Panc1 (cell line): Measurements from ENCODE around the gene SLC2A3. TPM values are rescaled to one million over a fixed set of nuclear protein-coding genes. Genes with fewer than 3 reads are reported as not detected.
"Not testable (repeated sequence)": the region's sequence is repeated elsewhere in the genome, so short reads cannot be mapped to it uniquely, and the experiment has no call there.

ENCODE experiments used
- ATAC-seq: fragments of 200-7000 bp; cut with Tn5 transposase; 2 replicates; pipeline ENCODE4 v1.9.1; 2020; ENCODE audit warnings: mild to moderate bottlenecking, moderate library complexity
- BruUV-seq: library from RNA; stranded (reverse); fragments of 400-500 nt; replicated peaks from 2 replicates; lab custom pipeline; 2021; lab: Mats Ljungman, UMichigan
- CTCF ChIA-PET: fragments of 300-600 bp; sonication (Branson Sonifier 250); formaldehyde crosslinking; loops from one replicate; lab custom pipeline; 2022; ENCODE audit warnings: antibody characterized with exemption; lab: Charles Lee
- POLR2A ChIA-PET: fragments of 300-600 bp; sonication (Branson Sonifier 250); formaldehyde crosslinking; loops from one replicate; lab custom pipeline; 2022; ENCODE audit warnings: antibody characterized with exemption; lab: Charles Lee
- DNase-seq: peaks from one replicate; pipeline ENCODE4 v3.0.0-alpha.2; 2010; ENCODE audit warnings: low read depth, low spot score
- H3K27ac ChIP-seq: 2 replicates; pipeline ENCODE4 v1.5.1; 2011; ENCODE audit warnings: mild to moderate bottlenecking, low read length, inconsistent platforms
- H3K27me3 ChIP-seq: fragments of 200-500 bp; sonication (Bioruptor generic); 2 replicates; pipeline ENCODE4 v1.6.0; 2014; ENCODE audit warnings: low read length, inconsistent platforms; ENCODE audit not compliant: control insufficient read depth, insufficient read depth
- H3K36me3 ChIP-seq: fragments of 200-500 bp; sonication (Bioruptor generic); 2 replicates; pipeline ENCODE4 v1.5.1; 2014; ENCODE audit warnings: inconsistent platforms, mild to moderate bottlenecking, low read length, moderate library complexity; ENCODE audit not compliant: control insufficient read depth, insufficient read depth
- H3K4me1 ChIP-seq: 2 replicates; pipeline ENCODE4 v1.5.1; 2011; ENCODE audit warnings: inconsistent platforms, mild to moderate bottlenecking, low read length, moderate library complexity; ENCODE audit not compliant: control insufficient read depth, insufficient read depth
- H3K4me3 ChIP-seq, 2 experiments: 2 replicates each; pipeline ENCODE4 v1.5.1; 2011 to 2012; ENCODE audit warnings: low read depth in 2 of 2, low read length in 2 of 2, mild to moderate bottlenecking in 2 of 2, inconsistent platforms in 1 of 2, moderate library complexity in 1 of 2
- H3K9me3 ChIP-seq: fragments of 200-500 bp; sonication (Bioruptor generic); 2 replicates; pipeline ENCODE4 v1.5.1; 2014; ENCODE audit warnings: low read depth, mild to moderate bottlenecking, inconsistent platforms, low read length, moderate library complexity; ENCODE audit not compliant: control insufficient read depth, insufficient read depth
- POLR2AphosphoS5 ChIP-seq: IDR thresholded peaks from 2 replicates; pipeline ENCODE4 v1.6.1; 2012; ENCODE audit warnings: mild to moderate bottlenecking, low read depth, low read length, moderate library complexity
- SIN3A ChIP-seq: IDR thresholded peaks from 2 replicates; pipeline ENCODE4 v1.6.1; 2012; ENCODE audit warnings: low read depth, mild to moderate bottlenecking, low read length, moderate library complexity, borderline replicate concordance; ENCODE audit not compliant: insufficient read depth
- TCF7L2 ChIP-seq: IDR thresholded peaks from 2 replicates; pipeline ENCODE4 v1.6.1; 2011; ENCODE audit warnings: mild to moderate bottlenecking, low read depth, low read length, inconsistent platforms
- in situ Hi-C: cut with HindIII; loops from 2 replicates; pipeline ENCODE4 v1.10.0; 2016; ENCODE audit warnings: low sequenced_read_pairs, low pct_unique_long_range_greater_than_20kb
- intact Hi-C: fragments of 100-400 bp; cut with micrococcal nuclease; formaldehyde crosslinking; loops from one replicate; pipeline ENCODE4 v1.10.0; 2022; ENCODE audit not compliant: unreplicated experiment
- total RNA-seq: library from RNA; stranded (reverse); gene quantifications from one replicate; pipeline ENCODE4 v1.2.1, GENCODE V29; 2021; ENCODE audit not compliant: unreplicated experiment
- TF ChIP-seq, protein P1 (sequence below), 2 experiments: IDR thresholded peaks; 2 replicates each; pipeline ENCODE4 v1.6.1; 2011 to 2012; ENCODE audit warnings: low read depth in 2 of 2, control low read depth in 1 of 2, low read length in 1 of 2, mild to moderate bottlenecking in 1 of 2, moderate library complexity in 1 of 2; ENCODE audit not compliant: insufficient read depth in 1 of 2
- TF ChIP-seq, protein P2 (sequence below): fragments of 450-650 bp; IDR thresholded peaks from 2 replicates; pipeline ENCODE4 v1.5.1; 2017; ENCODE audit warnings: mild to moderate bottlenecking

The SLC2A3 gene
- total RNA-seq, 1 experiment from 2014 or later = 0.51 TPM

DNA sequence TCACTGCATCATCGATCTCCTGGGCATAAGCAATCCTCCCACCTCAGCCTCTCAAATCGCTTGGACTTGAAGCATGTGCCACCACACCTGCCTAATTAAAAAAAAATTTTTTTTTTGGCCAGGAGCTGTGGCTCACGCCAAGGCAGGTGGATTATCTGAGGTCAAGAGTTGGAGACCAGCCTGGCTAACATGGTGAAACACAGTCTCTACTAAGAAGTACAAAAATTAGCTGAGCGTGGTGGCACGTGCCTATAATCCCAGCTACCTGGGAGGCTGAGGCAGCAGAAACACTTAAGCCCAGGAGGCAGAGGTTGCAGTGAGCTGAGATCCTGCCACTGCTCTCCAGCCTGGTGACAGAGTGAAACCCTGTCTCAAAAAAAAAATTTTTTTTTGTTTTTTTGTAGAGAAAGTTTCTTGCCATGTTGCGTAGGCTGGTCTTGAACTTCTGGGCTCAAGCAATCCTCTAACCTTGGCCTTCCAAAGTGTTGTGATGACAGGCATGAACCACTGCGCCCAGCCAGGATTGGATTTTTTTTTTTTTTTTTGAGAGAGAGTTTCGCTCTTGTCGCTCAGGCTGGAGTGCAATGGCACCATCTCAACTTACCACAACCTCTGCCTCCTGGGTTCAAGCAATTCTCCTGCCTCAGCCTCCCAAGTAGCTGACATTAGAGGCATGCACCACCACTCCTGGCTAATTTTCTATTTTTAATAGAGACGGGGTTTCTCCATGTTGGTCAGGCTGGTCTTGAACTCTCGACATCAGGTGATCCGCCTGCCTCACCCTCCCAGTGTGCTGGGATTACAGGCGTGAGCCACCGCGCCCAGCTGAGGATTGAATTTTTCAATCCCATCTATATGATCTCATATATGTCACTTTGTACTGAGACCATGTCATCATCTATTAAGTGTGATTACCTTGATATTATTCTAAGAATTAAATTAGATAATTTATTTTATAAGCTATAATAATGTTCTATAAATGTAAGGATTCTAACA, 12.4 kb downstream of the SLC2A3 start:
- TF ChIP-seq SIN3A = no peak
- TF ChIP-seq POLR2AphosphoS5 = no peak
- TF ChIP-seq, protein P1, sequence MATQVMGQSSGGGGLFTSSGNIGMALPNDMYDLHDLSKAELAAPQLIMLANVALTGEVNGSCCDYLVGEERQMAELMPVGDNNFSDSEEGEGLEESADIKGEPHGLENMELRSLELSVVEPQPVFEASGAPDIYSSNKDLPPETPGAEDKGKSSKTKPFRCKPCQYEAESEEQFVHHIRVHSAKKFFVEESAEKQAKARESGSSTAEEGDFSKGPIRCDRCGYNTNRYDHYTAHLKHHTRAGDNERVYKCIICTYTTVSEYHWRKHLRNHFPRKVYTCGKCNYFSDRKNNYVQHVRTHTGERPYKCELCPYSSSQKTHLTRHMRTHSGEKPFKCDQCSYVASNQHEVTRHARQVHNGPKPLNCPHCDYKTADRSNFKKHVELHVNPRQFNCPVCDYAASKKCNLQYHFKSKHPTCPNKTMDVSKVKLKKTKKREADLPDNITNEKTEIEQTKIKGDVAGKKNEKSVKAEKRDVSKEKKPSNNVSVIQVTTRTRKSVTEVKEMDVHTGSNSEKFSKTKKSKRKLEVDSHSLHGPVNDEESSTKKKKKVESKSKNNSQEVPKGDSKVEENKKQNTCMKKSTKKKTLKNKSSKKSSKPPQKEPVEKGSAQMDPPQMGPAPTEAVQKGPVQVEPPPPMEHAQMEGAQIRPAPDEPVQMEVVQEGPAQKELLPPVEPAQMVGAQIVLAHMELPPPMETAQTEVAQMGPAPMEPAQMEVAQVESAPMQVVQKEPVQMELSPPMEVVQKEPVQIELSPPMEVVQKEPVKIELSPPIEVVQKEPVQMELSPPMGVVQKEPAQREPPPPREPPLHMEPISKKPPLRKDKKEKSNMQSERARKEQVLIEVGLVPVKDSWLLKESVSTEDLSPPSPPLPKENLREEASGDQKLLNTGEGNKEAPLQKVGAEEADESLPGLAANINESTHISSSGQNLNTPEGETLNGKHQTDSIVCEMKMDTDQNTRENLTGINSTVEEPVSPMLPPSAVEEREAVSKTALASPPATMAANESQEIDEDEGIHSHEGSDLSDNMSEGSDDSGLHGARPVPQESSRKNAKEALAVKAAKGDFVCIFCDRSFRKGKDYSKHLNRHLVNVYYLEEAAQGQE (IDR thresholded peaks at IDR 0.05; ENCODE audit: insufficient read depth in 1 of 2, low read depth in 2 of 2, low read length in 1 of 2) = no peak
- TF ChIP-seq, protein P2, sequence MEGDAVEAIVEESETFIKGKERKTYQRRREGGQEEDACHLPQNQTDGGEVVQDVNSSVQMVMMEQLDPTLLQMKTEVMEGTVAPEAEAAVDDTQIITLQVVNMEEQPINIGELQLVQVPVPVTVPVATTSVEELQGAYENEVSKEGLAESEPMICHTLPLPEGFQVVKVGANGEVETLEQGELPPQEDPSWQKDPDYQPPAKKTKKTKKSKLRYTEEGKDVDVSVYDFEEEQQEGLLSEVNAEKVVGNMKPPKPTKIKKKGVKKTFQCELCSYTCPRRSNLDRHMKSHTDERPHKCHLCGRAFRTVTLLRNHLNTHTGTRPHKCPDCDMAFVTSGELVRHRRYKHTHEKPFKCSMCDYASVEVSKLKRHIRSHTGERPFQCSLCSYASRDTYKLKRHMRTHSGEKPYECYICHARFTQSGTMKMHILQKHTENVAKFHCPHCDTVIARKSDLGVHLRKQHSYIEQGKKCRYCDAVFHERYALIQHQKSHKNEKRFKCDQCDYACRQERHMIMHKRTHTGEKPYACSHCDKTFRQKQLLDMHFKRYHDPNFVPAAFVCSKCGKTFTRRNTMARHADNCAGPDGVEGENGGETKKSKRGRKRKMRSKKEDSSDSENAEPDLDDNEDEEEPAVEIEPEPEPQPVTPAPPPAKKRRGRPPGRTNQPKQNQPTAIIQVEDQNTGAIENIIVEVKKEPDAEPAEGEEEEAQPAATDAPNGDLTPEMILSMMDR = no peak
- no peak for TF ChIP-seq TCF7L2

DNA sequence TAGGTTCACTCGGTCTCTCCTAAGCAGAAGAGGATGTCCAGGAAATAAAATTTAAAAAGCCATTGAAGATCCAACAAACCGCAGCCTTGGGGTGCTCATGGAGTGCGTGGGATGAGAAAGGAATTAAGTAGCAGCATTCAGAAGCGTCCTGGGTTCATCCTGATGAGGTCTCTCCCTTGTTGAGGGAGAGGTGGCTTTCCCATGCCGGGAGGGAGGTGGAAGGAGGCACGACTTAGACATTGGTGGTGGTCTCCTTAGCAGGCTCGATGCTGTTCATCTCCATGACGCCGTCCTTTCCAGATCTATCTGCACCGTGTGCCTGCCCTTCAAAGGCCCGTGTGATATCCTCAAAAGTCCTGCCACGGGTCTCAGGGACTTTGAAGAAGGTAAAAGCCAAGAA, 14.8 kb downstream of the SLC2A3 start:
- H3K27ac ChIP-seq, H3K27me3 ChIP-seq, H3K36me3 ChIP-seq, H3K9me3 ChIP-seq, BruUV-seq, in situ Hi-C loops, intact Hi-C loops, H3K4me3 ChIP-seq, H3K4me1 ChIP-seq, DNase-seq, ATAC-seq, CTCF ChIA-PET, POLR2A ChIA-PET: not testable (repeated sequence)

More for the DNA sequence above, 12.4 kb downstream of the SLC2A3 start:
- ATAC-seq (no peak), DNase-seq (no peak)
- Histone ChIP-seq H3K4me1 (no peaks in the 10 kb centered on the region), H3K9me3 (no peaks in the 10 kb centered on the region), H3K27ac (no peak overlapping the region), H3K36me3 (no peaks in the 10 kb centered on the region), H3K4me3 (no peak overlapping the region), H3K27me3 (no peaks in the 10 kb centered on the region)
- ChIA-PET POLR2A (no interaction called here), CTCF (interaction anchor here (1.0 kb wide), 1 partner anchor 10 kb away, joined by 3 read pairs; no protein-coding TSS in a partner anchor)
- in situ Hi-C loops = no loop called here
- no TSS peak for BruUV-seq
- intact Hi-C loops = no loop called here

DNA sequence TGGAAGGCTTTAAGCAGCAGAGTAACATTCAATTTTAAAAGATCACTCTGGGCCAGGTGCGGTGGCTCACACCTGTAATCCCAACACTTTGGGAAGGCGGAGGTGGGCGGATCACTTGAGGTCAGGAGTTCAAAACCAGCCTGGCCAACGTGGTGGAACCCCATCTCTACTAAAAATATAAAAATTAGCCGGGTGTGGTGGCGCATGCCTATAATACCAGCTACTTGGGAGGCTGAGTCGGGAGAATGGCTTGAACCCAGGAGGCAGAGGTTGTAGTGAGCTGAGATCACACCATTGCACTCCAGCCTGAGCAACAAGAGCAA, 17.8 kb downstream of the SLC2A3 start:
- DNase-seq, H3K9me3 ChIP-seq, POLR2A ChIA-PET, intact Hi-C loops, H3K4me1 ChIP-seq, CTCF ChIA-PET, BruUV-seq, H3K27ac ChIP-seq, H3K4me3 ChIP-seq, ATAC-seq, in situ Hi-C loops, H3K27me3 ChIP-seq, H3K36me3 ChIP-seq: not testable (repeated sequence)
